ENCODE results near the gene STAB1.
"Not testable (repeated sequence)": the region's sequence is repeated elsewhere in the genome, so short reads cannot be mapped to it uniquely, and the experiment has no call there.

STAB1 gene

DNA sequence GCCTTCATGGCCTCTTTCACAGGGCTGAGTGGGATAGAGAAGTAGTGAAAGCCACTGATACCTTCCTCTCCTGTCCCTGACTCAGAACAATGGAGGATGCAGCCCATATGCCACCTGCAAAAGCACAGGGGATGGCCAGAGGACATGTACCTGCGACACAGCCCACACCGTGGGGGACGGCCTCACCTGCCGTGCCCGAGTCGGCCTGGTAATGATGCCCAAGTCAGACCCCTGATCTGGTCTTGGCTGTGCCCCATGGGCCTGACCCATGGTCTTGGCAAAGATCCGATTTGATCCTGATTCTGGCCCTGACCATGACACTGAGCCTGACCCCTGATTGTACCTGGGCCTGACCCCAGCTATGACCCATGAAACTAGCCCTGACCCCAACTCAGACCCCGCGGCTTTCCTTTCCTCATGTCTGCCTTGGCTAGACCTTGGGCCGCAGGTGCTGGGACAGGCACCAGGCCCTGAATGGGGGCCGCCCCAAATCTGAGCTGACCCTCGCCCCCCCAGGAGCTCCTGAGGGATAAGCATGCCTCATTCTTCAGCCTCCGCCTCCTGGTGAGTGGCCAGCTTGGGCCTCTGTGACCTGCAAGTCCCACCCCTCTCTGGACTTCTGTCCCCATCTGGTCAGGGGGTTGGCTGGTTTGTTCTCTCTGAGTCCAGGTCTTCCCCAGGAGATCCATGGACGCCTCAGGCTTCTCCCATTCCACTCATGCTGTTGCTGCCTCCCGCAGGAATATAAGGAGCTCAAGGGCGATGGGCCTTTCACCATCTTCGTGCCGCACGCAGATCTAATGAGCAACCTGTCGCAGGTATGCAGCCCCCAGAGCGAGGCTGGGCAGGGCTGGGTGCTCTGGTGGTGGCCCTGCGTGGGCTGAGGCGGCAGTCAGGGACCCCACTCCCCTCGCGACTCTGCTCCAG, 22.9 kb downstream of the STAB1 start:
- in situ Hi-C loops (cut with HindIII; ENCODE audit: low pct_ligation_motif_present, low pct_unique_long_range_greater_than_20kb, low sequenced_read_pairs), result no loop called here
- DNase-seq, result no peak

DNA sequence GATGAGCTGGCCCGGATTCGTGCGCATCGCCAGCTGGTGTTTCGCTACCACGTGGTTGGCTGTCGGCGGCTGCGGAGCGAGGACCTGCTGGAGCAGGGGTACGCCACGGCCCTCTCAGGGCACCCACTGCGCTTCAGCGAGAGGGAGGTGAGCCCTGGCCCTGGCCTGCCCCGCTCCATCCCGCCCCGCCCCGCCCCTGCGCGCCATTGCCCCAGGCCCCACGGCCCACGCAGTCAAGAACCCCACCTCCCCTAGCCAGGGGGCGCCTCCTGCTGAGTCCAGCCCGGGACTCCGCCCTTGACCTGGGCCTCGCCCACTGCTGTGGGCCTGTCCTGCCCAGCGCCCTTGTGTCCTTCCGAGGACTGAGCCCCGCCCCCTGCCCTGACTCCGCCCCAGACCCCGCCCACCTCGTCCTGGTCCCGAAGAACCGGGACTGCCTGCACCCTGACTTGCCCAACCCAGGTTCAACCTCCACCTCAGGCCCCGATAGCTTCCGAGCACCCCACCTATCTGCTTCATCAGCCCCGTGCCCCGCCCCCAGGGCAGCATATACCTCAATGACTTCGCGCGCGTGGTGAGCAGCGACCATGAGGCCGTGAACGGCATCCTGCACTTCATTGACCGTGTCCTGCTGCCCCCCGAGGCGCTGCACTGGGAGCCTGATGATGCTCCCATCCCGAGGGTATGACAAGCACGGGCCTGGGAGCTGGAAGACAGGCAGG, 23.7 kb downstream of the STAB1 start:
- in situ Hi-C loops (cut with HindIII; ENCODE audit: low pct_ligation_motif_present, low pct_unique_long_range_greater_than_20kb, low sequenced_read_pairs), result no loop called here
- no peak for DNase-seq

DNA sequence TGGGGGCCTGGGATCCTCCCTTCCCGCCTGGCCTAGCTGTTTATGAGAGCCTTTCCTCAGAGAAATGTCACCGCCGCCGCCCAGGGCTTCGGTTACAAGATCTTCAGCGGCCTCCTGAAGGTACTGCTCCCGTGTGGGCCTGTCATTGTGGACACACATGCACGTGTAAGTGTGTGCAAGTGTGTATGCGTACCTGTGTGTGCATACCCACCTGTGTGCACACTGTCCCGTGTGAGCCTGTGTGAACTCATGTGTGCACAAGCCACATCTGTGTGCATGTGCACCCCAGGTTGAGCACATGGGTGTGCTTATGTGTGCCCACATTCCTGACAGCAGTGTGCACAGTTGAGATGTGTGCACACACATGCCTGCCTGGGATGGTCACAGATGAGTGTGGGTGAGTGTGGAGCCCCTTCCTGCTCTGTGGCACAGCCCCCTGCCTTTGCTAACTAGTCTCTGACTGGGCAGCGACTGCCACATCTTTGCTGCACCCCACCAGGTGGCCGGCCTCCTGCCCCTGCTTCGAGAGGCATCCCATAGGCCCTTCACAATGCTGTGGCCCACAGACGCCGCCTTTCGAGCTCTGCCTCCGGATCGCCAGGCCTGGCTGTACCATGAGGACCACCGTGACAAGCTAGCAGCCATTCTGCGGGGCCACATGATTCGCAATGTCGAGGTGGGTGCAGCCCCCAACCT, 24.5 kb downstream of the STAB1 start:
- DNase-seq, result no peak
- in situ Hi-C loops (cut with HindIII; ENCODE audit: low pct_ligation_motif_present, low pct_unique_long_range_greater_than_20kb, low sequenced_read_pairs), result no loop called here

DNA sequence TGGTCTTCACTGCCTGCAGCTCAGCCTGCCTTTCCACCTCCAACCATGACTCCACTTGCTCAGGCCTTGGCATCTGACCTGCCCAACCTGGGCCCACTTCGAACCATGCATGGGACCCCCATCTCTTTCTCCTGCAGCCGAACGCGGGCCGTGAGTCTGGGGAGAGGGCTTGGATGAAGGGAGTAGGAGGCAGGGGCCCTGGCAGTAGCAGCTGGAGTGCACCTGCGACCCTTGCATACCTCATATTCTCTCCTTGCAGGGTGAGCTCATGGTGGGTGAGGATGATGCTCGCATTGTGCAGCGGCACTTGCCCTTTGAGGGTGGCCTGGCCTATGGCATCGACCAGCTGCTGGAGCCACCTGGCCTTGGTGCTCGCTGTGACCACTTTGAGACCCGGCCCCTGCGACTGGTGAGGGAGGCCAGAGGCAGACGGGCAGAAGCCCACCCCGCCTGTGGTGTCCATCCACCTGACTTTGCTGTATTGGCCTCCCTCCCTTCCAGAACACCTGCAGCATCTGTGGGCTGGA, 25.1 kb downstream of the STAB1 start:
- DNase-seq, result no peak
- in situ Hi-C loops (cut with HindIII; ENCODE audit: low pct_ligation_motif_present, low pct_unique_long_range_greater_than_20kb, low sequenced_read_pairs), result no loop called here

DNA sequence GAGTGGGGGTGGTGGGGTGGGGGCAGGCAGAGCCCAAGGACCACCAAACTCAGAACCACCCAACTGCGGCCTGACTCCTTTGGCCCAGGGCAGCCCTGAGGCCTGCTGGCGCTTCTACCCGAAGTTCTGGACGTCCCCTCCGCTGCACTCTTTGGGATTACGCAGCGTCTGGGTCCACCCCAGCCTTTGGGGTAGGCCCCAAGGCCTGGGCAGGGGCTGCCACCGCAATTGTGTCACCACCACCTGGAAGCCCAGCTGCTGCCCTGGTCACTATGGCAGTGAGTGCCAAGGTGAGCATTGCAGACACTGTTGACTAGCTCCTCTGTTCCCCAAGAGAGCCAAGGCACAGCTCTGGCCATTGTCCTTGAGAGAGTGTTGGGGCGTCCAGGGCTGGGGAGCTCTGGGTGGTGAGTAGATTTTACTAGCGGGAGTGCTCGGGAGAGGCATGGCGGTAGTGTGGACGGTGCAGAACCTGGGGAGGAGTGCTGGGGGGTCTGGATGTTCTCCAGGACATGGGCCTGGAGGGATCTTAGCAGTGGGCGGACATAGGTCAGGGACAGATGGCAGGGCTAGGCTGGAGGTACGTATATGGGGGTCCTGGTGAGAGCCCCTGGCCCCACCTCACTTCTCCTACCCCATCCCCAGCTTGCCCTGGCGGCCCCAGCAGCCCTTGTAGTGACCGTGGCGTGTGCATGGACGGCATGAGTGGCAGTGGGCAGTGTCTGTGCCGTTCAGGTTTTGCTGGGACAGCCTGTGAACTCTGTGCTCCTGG, 25.8 kb downstream of the STAB1 start:
- in situ Hi-C loops (cut with HindIII; ENCODE audit: low pct_ligation_motif_present, low pct_unique_long_range_greater_than_20kb, low sequenced_read_pairs), result no loop called here
- no peak for DNase-seq

DNA sequence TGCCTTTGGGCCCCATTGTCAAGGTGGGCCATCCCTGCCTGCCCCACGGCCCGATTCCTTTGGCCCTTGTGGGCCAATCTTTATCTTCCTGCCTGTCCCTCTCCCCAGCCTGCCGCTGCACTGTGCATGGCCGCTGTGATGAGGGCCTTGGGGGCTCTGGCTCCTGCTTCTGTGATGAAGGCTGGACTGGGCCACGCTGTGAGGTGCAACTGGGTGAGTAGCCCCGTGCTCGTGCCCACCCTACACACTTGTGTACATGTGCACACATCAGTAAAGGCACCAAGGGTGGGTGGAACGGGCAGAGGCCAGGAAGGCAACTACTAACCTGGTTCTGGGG, 26.3 kb downstream of the STAB1 start:
- in situ Hi-C loops (cut with HindIII; ENCODE audit: low pct_ligation_motif_present, low pct_unique_long_range_greater_than_20kb, low sequenced_read_pairs), result no loop called here

DNA sequence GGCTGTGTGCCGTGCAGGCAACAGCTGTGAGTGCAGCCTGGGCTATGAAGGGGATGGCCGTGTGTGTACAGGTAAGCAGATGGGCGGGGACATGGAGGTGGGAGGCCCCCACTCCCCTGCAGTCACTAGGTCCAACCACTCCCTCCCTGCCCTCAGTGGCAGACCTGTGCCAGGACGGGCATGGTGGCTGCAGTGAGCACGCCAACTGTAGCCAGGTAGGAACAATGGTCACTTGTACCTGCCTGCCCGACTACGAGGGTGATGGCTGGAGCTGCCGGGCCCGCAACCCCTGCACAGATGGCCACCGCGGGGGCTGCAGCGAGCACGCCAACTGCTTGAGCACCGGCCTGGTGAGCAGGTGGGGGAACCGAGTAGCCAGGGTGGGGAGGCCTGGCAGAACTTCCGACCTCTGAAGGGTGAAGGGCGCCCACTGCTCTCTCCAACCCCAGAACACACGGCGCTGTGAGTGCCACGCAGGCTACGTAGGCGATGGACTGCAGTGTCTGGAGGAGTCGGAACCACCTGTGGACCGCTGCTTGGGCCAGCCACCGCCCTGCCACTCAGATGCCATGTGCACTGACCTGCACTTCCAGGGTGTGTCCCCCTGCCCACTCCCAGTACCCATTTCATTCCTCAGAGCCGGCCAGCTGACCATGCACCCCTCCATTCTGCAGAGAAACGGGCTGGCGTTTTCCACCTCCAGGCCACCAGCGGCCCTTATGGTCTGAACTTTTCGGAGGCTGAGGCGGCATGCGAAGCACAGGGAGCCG, 26.9 kb downstream of the STAB1 start:
- DNase-seq, result no peak

More for the DNA sequence above, 26.3 kb downstream of the STAB1 start:
- DNase-seq, result no peak

DNA sequence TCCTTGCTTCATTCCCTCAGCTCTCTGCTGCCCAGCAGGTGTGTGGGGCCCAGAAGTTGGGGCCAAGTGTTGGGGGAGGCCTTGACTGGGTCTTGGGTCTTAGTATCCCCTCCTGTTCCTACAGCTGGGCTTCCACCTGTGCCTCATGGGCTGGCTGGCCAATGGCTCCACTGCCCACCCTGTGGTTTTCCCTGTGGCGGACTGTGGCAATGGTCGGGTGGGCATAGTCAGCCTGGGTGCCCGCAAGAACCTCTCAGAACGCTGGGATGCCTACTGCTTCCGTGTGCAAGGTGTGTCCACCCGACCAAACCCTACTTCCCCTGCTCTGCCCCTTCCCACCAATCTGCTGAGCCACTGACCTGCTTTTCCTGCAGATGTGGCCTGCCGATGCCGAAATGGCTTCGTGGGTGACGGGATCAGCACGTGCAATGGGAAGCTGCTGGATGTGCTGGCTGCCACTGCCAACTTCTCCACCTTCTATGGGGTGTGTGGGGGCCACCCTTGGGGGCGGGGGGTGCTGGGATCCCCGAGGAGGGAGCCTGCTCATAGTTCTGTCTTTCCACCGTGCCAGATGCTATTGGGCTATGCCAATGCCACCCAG, 27.6 kb downstream of the STAB1 start:
- no peak for DNase-seq

More for the DNA sequence above, 26.9 kb downstream of the STAB1 start:
- in situ Hi-C loops (cut with HindIII; ENCODE audit: low pct_ligation_motif_present, low pct_unique_long_range_greater_than_20kb, low sequenced_read_pairs), result no loop called here

DNA sequence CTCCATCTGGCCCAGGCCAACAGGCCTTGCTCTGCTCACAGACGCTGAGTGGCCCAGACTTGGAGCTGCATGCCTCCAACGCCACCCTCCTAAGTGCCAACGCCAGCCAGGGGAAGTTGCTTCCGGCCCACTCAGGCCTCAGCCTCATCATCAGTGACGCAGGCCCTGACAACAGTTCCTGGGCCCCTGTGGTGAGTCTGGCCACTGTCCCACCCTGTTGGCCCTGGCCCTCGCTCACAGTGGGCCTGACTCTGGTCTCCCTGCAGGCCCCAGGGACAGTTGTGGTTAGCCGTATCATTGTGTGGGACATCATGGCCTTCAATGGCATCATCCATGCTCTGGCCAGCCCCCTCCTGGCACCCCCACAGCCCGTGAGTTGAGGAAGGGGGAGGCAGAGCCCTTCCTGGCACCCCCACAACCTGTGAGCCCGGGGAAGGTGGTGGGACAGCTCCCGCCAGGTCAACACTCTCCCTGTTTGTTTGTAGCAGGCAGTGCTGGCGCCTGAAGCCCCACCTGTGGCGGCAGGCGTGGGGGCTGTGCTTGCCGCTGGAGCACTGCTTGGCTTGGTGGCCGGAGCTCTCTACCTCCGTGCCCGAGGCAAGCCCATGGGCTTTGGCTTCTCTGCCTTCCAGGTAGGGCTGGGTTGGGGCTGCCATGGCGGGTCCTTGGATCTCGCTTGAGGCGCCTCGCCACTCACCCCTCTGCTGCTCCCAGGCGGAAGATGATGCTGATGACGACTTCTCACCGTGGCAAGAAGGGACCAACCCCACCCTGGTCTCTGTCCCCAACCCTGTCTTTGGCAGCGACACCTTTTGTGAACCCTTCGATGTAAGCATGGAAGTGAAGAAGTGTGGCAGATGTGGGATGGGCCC, 28.5 kb downstream of the STAB1 start:
- in situ Hi-C loops (cut with HindIII; ENCODE audit: low pct_ligation_motif_present, low pct_unique_long_range_greater_than_20kb, low sequenced_read_pairs), result no loop called here
- DNase-seq, result no peak

More for the DNA sequence above, 27.6 kb downstream of the STAB1 start:
- in situ Hi-C loops (cut with HindIII; ENCODE audit: low pct_ligation_motif_present, low pct_unique_long_range_greater_than_20kb, low sequenced_read_pairs), result no loop called here

DNA sequence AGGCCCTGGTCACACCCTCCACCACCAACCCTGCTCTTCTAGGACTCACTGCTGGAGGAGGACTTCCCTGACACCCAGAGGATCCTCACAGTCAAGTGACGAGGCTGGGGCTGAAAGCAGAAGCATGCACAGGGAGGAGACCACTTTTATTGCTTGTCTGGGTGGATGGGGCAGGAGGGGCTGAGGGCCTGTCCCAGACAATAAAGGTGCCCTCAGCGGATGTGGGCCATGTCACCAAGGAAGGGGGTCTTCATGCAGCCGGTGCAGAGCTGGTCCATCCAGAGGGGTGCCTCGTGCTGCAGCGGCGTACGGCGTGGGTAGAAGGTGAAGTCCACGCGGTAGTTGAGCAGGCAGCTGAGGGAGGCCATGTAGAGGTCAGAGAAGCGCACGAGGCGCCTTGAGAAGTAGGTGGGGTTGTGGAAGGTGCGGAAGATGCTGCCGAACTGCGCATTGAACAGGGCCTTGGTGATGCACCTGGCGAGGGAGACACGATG, 29.2 kb downstream of the STAB1 start:
- in situ Hi-C loops (cut with HindIII; ENCODE audit: low pct_ligation_motif_present, low pct_unique_long_range_greater_than_20kb, low sequenced_read_pairs), result no loop called here
- DNase-seq, result no peak

DNA sequence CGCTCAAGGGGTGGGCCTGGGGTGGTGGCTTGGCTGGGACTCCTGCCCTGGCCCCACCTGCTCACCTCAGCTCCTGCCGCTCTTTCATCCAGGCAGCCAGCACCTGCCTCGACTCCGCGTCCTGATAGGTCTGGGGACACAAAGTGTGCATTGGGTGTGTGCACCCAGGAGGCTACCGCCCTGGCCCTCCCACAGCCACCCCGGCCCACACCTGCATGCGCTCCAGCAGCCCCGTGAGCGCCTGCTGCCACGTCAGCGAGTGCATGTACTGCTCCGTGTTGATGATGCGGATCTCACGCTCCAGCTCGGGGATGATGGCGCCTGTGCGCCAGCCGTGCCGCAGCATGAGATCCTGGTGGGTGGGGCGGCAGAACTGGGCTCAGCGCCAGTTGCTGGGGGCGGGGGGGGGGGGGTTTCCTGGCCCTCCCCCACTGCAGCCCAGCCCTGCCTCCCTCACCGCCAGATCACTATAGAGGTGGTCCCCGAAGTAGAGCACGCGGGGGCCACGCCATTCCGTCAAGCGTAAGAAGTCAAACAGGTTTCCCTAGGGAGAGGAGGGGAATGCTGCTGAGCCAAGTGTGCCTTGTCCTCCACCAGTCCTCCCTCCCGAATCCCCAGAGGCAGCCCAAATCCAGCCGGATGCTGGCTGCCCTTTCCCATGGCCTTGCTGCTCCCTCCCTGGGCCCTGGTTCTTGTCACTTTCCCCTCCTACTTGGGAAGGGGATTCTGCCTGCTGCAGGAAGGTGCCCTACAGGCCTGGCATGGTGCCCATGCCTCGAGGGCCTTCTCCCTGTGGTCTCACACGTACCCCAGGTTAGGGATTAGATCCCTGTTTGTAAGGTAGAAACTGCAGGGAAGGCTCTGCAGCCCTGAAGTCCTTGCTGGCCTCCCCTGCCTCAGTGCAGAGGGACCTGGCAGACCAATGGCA, 29.9 kb downstream of the STAB1 start:
- DNase-seq, result no peak
- in situ Hi-C loops (cut with HindIII; ENCODE audit: low pct_ligation_motif_present, low pct_unique_long_range_greater_than_20kb, low sequenced_read_pairs), result no loop called here

DNA sequence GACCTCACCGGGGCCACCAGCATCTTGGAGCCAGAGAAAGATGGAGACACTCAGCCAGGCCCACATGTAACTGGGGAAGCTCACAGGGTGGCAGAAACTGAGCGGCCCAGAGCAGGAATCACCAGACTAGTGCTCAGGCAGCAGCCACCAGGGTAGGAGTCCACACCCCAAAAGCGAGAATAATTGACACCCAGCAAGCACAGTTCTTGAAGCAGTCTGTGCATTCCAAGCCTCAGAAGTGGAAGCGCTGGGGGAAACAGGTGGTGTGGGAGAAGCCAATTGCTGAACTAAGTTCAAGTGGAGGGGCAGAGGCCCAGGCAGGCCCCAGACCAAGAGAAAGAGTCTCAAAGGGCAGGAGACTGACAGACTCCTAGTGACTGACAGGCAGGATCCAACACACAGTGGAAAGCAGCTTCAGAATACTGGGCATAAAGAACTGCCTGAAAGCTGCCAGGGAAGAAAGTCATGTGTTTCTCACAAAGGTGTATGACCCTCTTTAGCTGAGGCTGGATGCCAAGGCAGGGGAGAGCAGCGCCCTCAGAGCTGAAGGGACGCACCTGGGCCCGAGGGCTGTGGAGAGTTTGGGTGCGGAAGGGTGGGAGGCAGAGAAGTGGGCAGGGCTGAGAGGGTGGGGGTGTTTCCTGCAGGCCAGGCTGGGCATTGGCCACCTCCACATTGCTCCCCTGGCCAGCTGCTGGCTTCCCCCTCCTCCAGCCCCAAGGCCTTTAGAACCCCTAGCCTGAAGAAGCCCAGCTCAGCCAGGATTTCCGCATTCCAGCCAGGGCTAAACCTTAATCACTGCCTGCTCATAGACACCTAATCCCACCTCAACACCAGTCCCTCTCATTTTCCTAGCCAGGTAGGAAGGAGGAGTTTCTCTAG, 30.8 kb downstream of the STAB1 start:
- in situ Hi-C loops (cut with HindIII; ENCODE audit: low pct_ligation_motif_present, low pct_unique_long_range_greater_than_20kb, low sequenced_read_pairs), result no loop called here
- DNase-seq, result no peak

DNA sequence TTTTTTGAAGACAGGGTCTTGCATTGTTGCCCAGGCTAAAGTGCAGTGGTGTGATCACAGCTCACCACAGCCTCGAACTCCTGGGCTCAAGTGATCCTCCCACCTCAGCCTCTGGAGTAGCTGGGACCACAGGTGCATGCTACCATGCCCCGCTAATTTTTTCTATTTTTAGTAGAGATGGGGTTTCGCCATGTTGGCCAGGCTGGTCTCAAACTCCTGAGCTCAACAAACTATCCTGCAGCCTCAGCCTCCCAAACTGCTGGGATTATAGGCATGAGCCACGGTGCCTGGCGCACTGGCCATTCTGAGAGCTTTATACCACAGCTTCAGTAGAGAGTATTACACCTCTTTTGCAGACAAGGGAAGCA, 31.5 kb downstream of the STAB1 start:
- DNase-seq; in situ Hi-C loops (cut with HindIII; ENCODE audit: low pct_ligation_motif_present, low pct_unique_long_range_greater_than_20kb, low sequenced_read_pairs): not testable (repeated sequence)

DNA sequence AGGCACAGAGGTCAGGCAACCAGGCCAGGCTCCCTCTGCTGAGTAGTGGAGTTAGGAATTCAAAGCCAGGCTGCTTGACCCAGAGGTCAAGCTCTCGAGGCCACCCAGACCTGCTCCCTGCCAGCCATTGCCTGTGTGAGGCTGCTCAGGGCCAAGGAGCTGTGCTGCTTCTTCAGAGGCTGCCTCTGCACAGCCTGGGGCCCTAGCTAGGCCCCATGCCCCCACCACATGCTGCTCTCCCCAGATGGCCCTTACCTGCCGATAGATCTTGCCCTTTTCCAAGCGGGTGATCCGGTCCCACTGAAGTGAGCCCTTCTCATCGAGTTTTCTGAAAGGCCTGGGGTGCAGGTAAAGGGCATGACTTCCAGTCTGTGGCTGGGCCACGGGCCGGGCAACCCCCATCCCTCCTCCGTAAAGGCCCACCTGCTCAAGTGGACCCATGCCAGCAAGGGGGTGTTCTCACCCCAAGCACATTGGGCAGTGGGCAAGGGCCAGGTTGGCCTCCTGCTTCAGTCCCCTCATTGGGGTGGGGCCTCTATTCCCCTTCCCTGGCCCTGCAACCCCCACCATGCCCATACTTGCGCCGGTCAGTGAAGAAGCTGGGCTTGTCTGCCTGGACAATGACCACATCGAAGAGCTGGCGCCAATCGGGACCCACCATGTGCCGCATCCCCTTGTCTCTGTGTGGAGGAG, 32.0 kb downstream of the STAB1 start:
- in situ Hi-C loops (cut with HindIII; ENCODE audit: low pct_ligation_motif_present, low pct_unique_long_range_greater_than_20kb, low sequenced_read_pairs), result no loop called here
- DNase-seq, result peak; percentile 28
